Left ventricle myocardium superior (tissue), 1 donor: ENCODE results near the gene RBM48. TPM values are rescaled to one million over a fixed set of nuclear protein-coding genes. Genes with fewer than 3 reads are reported as not detected.

Experiments used
- total RNA-seq: library from RNA; stranded (reverse); fragmentation: NEBNext Ultra II Directional; extraction: Animal tissue kit (Norgen Biotek cat#: 25700); gene quantifications from one replicate; pipeline ENCODE4 v1.2.1, GENCODE V29; 2021
- donor health status: DM: no; HTN: yes; CAD: no; lungs with severe emphysema.

Gene RBM48
- total RNA-seq, 1 donor from 2014 or later: 14.4 TPM

Other genes with a start within 250 kb of the RBM48 start
- gene GATAD1, start 81.3 kb upstream of the RBM48 start, total RNA-seq: 13.1 TPM
- gene ERVW-1, start 50.8 kb upstream of the RBM48 start, total RNA-seq: not detected
- 15.0 TPM for gene PEX1, start 275 bp upstream of the RBM48 start, total RNA-seq
- gene FAM133B, start 61.6 kb downstream of the RBM48 start, total RNA-seq: 14.8 TPM